Peyer's patch (tissue), 4 donors: Measurements from ENCODE around the gene KCNJ9. TPM values are rescaled to one million over a fixed set of nuclear protein-coding genes. Genes with fewer than 3 reads are reported as not detected.

ENCODE experiments used
- DNase-seq, 3 donors: peaks; one replicate each; pipeline ENCODE4 v3.0.0-alpha.2; 2017 to 2019
- H3K27ac ChIP-seq, 4 donors: fragments of 200-600 bp; sonication (generic); one replicate each; pipeline ENCODE4 v1.5.1; 2016 to 2019
- H3K27me3 ChIP-seq, 2 donors: fragments of 200-600 bp; sonication (generic); one replicate each; pipeline ENCODE4 v1.5.1; 2019
- H3K36me3 ChIP-seq, 3 donors: fragments of 200-600 bp; sonication (generic); one replicate each; pipeline ENCODE4 v1.5.1; 2016 to 2019
- H3K4me1 ChIP-seq, 4 donors: fragments of 200-600 bp; sonication (generic); one replicate each; pipeline ENCODE4 v1.5.1; 2016 to 2019
- H3K4me3 ChIP-seq, 4 donors: fragments of 200-600 bp; sonication (generic); 1 replicate in 3 of 4; 2 replicates in 1 of 4; pipeline ENCODE4 v1.5.1; 2016 to 2019; ENCODE audit warnings: mild to moderate bottlenecking in 1 of 4
- H3K9me3 ChIP-seq, 4 donors: fragments of 200-600 bp; sonication (generic); one replicate each; pipeline ENCODE4 v1.5.1; 2016 to 2019; ENCODE audit warnings: mild to moderate bottlenecking in 1 of 4
- POLR2A ChIP-seq, 2 donors: fragments of 450-650 bp; IDR thresholded peaks; one replicate each; pipeline ENCODE4 v1.5.1; 2017; ENCODE audit warnings: antibody characterized with exemption in 2 of 2, mild to moderate bottlenecking in 2 of 2, moderate library complexity in 2 of 2
- total RNA-seq, 4 donors: library from RNA; depleted of rRNA; stranded (reverse); fragments of >200 nt; gene quantifications; one replicate each; pipeline ENCODE4 v1.1.0, GENCODE V29; 2016
- TF ChIP-seq, protein P1 (sequence below), 6 experiments: fragments of 450-650 bp in 4 of 6; fragments of 200-600 bp in 2 of 6; sonication (generic) in 1 of 6; IDR thresholded peaks; one replicate each; pipeline ENCODE4 v1.5.1; 2017 to 2019; ENCODE audit warnings: antibody characterized with exemption in 6 of 6, mild to moderate bottlenecking in 3 of 6, moderate library complexity in 1 of 6

The KCNJ9 gene
- total RNA-seq, 4 donors from 2014 or later, result not detected

DNA sequence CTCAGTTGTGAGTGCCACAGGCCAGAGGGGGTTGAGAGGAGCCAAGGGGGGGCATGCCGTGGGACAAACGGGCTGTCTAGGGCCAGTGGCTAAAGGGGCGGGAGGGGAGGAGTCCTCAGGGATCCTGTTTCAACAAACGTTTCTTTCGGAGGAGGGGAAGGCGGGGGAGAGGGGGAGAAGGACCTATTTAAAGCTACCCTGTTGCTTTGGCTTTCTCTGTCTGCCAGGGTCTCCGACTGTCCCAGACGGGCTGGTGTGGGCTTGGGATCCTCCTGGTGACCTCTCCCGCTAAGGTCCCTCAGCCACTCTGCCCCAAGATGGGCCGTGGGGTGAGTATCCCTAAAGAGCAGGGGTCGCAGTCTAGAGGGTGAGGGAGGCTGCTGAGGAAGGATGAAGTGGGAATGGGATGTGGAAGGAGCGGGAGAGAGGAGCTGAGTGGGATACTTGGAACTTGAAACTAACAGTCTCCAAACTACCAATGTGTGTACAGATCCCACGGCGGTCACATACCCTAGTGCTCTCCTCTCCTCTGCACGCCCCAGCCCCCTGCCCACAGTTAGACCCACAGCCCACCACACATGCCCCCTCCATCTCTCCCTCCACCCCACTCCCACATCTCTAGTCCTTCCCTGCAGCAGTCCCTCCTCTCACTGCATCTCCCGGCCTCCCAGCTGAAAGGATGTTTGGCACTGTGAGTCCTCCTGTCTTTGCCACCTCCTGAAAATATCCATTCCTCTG is 34.4 kb downstream of the KCNJ9 start, which contains the start of gene ATP1A2:
Gene ATP1A2, plus strand, starts transcription at position 215 of the 738 bp plus-strand sequence. Its CDS starts 103 bp downstream, at position 318.
- no peak for TF ChIP-seq POLR2A (IDR thresholded peaks at IDR 0.05)
- TF ChIP-seq, protein P1, sequence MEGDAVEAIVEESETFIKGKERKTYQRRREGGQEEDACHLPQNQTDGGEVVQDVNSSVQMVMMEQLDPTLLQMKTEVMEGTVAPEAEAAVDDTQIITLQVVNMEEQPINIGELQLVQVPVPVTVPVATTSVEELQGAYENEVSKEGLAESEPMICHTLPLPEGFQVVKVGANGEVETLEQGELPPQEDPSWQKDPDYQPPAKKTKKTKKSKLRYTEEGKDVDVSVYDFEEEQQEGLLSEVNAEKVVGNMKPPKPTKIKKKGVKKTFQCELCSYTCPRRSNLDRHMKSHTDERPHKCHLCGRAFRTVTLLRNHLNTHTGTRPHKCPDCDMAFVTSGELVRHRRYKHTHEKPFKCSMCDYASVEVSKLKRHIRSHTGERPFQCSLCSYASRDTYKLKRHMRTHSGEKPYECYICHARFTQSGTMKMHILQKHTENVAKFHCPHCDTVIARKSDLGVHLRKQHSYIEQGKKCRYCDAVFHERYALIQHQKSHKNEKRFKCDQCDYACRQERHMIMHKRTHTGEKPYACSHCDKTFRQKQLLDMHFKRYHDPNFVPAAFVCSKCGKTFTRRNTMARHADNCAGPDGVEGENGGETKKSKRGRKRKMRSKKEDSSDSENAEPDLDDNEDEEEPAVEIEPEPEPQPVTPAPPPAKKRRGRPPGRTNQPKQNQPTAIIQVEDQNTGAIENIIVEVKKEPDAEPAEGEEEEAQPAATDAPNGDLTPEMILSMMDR (IDR thresholded peaks at IDR 0.05), result no peak
- Histone ChIP-seq H3K9me3 (no peaks in the 10 kb centered on the region), H3K36me3 (no peaks in the 10 kb centered on the region), H3K4me1 (no peaks in the 10 kb centered on the region), H3K27me3 (no peaks in the 10 kb centered on the region), H3K27ac (peak within 1 kb of the TSS in 2 of 4 donors; percentile 43 to 51), H3K4me3 (peak within 1 kb of the TSS in 1 of 4 donors; percentile 36)
- no peak for DNase-seq

DNA sequence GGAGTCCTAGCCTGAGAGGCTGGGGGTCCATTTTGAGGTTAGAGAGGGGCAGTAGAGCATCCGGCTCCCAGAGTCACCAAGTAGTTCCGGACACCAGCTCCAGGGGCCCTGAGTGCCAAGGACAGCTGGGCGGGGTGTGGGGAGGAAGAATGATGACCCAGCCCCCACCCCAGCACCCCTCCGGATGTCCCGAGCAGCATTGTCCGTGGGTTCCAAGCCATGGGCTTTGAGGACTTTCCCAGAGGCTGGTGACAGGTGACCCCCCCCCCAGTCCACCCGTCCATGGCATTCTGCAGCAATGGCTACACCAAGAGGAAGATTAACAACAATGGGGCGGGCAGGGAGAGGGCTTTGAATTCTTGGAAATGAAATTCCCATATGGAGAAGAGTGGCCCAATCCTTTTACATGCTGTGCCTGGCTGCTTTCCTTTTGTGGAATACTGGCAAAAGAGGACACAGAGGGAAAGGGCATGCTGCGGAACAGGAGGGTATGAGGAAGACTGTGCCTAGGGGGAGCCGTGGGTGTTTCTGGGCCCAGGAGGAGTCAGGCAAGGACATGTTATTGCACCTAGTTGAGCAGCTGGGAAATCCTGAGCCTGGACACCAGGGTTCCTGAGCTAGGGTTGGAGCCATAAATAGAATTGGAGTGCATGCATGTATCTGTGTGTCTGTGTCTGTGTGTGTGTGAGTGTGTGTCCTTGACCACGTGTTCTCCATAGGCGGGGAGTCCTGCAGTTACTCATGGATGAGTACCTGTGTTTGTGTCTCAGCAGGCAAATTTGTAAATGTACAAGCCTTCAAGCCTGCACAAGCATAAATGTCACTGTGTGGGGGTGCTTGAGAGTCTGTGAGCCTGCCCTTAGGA is 35.2 kb downstream of the KCNJ9 start:
- no peak for DNase-seq
- Histone ChIP-seq H3K27me3 (no peaks in the 10 kb centered on the region), H3K4me3 (peak overlapping the region in 1 of 4 donors; percentile 36), H3K36me3 (no peaks in the 10 kb centered on the region), H3K9me3 (no peaks in the 10 kb centered on the region), H3K4me1 (no peaks in the 10 kb centered on the region), H3K27ac (peak overlapping the region in 2 of 4 donors; percentile 43 to 51)
- no peak for TF ChIP-seq POLR2A (IDR thresholded peaks at IDR 0.05)
- TF ChIP-seq, protein P1 (IDR thresholded peaks at IDR 0.05), result no peak

DNA sequence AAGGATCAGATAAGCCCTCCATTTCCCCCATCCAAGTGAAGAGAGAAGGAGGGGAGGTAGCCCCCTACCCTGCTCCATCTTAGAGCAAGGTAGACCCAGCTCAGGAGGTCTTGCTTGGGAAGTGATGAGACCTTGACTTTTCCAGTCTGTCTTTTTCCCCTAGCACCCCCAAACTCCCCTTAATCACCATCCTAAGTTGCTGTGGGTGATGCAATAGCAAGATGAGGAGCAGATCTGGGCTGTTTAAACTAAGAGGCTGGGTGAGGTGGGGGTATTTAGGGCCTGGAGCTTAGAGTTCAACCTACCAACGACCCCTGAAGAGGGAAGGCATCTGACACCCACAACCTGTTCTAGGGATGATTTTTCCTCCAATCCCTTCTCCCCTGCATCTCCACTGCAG is 36.0 kb downstream of the KCNJ9 start:
- Histone ChIP-seq H3K4me3 (peak overlapping the region in 1 of 4 donors; percentile 36), H3K27ac (peak overlapping the region in 1 of 4 donors; percentile 51), H3K4me1 (no peaks in the 10 kb centered on the region), H3K36me3 (no peaks in the 10 kb centered on the region), H3K9me3 (no peaks in the 10 kb centered on the region), H3K27me3 (no peaks in the 10 kb centered on the region)
- no peak for DNase-seq
- no peak for TF ChIP-seq POLR2A (IDR thresholded peaks at IDR 0.05)
- TF ChIP-seq, protein P1 (IDR thresholded peaks at IDR 0.05), result no peak

DNA sequence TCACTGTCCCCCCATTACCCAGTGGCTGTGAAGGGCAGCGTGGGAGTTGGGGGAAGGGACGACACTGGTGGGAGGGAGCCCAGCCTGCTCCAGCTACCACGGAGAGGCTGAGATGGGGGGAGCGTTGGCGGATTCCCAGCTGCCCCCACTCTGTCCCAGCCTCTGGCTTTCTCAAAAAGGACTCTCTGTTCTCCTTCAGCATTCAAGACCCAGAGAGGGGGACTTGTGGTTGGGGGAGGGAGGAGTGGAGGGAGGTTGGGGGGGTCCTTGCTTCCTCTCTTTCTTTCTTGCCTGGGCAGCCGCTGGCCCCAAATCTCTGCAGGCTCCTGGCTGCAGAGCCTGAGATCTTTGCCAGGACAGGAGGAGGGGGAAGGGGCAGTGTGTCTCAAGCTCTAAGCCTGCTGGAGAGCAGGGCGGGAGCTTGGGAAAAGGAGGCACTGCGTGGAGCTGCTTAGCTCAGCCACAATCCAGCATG is 36.4 kb downstream of the KCNJ9 start:
- Histone ChIP-seq H3K9me3 (no peaks in the 10 kb centered on the region), H3K36me3 (no peaks in the 10 kb centered on the region), H3K4me3 (peak overlapping the region in 1 of 4 donors; percentile 36), H3K27me3 (no peaks in the 10 kb centered on the region), H3K4me1 (no peaks in the 10 kb centered on the region), H3K27ac (peak overlapping the region in 1 of 4 donors; percentile 51)
- no peak for TF ChIP-seq POLR2A (IDR thresholded peaks at IDR 0.05)
- TF ChIP-seq, protein P1 (IDR thresholded peaks at IDR 0.05), result no peak
- DNase-seq, result no peak

DNA sequence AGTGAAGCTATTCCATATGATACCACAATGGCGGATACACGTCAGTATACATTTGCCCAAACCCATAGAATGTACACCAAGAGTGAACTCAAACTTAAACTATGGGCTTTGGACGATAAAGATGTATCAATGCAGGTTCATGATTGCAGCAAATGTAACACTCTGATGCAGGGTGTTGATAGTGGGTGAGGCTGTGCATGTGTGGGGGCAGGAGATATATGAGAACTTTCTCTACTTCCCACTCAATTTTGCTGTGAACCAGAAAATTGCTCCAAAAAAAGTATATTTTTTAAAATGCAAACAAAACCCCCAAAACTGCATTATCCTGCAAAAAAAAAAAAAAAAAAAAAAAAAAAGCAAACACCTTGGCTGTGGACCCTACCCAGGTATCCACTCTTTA is 37.6 kb downstream of the KCNJ9 start:
- H3K4me3 ChIP-seq, result no peak overlapping the region
- H3K9me3 ChIP-seq, result no peaks in the 10 kb centered on the region
- TF ChIP-seq POLR2A (IDR thresholded peaks at IDR 0.05), result no peak
- TF ChIP-seq, protein P1 (IDR thresholded peaks at IDR 0.05), result no peak
- no peak for DNase-seq
- no peaks in the 10 kb centered on the region for H3K4me1 ChIP-seq
- no peaks in the 10 kb centered on the region for H3K36me3 ChIP-seq
- H3K27ac ChIP-seq, result no peak overlapping the region
- no peaks in the 10 kb centered on the region for H3K27me3 ChIP-seq
